GM11168 (cell line): ENCODE data around the gene TRAF3.

ENCODE experiments used
- in situ Hi-C: fragments of 300-500 bp; cut with MboI; formaldehyde crosslinking; loops from one replicate; pipeline ENCODE4 v1.12.0; 2022; ENCODE audit warnings: low sequenced_read_pairs; ENCODE audit not compliant: unreplicated experiment

TRAF3 gene

DNA sequence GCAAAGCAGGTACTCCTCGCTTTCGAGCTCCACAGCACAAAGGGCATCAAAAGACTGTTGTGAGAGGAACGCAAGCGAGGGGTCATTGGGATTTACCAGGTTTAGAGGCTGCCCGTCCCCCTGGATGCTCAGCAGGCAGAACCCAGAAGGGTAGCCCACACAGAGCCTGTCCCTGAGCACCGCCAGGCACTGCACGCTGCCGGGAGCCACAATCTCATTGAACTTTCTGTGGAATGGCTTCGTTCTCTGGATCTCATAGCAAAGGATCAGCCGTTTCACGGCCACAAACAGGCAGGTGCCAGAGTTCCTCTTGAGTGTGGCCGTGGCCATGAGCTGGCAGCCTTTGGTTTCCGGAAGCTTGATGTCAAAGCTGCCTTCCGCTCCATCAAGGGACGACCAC, 166.7 kb downstream of the TRAF3 start:
- in situ Hi-C loops = no loop called here

DNA sequence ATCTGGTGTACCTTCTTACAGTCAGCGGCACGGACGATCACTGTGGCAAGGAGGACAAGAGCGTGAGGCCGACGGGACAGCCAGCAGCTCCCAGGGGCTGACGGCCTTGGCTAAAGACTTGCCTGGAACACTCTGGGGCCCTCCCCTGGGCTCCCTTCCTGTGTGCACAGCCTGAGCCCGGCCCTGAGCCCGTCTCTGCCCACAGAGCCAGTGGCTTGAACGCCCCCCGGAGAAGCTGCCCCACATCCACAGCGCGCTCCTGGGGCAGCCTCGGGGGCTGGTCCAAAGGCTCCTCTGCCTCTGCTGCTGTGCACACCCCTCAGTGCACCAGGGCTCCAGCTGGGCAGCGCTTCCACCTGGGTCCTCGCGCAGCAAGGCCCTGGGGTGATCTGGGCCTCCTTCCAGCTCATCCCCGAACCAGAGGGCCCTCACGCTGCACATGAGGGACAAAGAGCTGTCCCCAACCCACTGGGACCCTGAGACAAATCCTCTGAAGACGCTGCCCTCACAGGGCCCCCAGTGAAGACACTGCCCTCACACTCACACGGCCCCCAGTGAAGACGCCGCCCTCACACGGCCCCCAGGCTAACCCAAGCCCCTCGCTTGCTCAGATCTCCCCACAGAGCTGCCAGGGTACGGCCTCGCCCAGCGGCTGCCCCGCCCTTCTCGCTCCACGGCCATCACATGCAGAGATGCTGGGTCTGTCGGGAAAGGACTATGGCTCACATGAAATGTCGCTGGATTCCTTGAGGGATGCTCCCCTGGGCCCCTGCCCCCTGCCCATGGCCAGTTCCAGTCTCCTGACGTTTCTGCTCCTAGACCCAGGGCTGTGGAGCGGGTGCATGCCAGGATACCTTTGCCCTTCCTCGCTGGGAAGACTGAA, 167.4 kb downstream of the TRAF3 start:
- in situ Hi-C loops = no loop called here

DNA sequence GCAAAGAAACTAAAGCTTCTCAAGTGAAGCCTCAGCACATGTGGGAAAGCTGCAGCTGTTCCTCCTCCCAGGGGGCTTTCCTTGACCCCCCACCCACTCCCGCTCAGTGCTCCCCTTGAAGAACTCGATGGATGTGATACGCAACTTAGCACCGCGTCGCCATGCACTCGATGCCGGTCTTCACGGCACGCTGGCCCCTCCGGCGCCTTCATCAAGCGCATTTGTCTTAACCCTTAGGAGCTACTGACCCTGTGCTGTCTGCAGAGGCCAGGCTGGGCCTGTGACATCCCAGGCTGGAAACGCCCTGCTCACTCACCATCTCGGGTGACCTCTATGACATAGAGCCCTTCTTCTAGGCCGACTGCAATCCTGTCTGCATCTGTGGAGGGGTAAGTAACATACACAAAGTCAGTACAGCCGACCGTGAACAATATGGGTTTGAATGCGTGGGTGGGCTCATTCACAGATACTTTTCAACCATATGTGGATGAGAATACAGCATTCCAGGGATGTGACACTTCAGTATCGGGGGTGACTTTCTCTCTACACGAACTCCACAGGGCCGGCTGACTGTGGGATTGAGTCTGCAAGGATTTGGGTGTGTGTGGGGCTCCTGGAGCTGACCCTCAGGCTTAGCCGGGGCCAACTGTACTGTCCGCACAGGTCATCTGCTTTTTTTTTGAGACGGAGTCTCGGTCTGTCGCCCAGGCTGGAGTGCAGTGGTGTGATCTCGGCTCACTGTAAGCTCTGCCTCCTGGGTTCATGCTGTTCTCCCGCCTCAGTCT, 168.3 kb downstream of the TRAF3 start:
- in situ Hi-C loops = no loop called here

DNA sequence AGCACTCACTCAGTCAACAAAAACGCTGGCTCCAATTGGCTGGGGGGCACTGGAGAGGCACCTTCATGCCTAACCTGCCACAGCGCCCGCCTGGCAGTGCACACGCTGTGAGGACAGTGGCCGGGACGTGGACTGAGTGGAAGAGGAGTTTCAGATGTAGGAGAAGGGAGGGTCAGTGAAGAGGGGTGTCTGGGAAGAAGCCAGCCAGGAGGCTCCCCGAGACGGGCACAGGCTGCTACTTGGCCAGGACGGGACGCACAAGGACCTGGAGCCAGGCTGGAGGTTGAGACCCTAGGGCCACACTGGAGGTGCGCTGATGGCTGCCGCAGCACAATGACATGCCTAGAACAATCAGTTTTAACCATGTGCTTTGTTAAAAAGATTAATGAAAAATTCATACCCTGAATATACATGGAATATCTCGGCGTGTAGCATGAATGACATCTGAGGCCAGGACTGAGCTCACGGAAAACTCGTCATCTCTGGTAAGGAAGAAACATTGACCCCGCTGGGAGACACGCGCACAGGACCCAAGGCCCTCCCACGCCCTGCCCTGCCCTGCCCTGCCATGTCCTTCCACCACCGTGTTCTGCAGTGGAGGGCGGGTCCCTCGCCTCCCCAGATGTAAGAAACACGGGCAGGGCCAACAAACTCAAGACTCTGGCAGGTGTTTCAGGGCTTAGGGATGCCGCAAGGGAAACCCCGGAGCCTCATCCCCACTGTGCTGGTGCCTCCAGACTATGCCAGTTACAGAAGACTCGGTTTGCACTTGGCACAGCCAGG, 170.3 kb downstream of the TRAF3 start:
- in situ Hi-C loops = no loop called here

DNA sequence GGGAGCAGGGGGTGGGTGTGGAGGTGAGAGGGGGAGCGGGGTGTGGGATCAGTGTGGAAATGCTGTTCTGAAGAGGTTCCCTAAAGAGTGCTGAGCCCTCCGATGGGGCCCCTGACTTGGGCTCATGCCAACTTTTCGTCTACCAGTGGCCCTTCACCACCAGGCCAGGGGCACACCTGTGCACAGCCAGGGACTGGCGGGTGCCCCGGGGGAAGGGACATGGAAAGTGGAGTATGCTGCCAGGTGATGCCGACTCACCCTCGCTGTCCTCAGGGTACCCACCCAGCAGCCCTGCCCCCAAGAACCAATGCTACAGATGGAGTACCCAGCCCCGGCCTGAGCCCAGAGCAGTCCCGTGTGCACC, 171.4 kb downstream of the TRAF3 start:
- in situ Hi-C loops = no loop called here

DNA sequence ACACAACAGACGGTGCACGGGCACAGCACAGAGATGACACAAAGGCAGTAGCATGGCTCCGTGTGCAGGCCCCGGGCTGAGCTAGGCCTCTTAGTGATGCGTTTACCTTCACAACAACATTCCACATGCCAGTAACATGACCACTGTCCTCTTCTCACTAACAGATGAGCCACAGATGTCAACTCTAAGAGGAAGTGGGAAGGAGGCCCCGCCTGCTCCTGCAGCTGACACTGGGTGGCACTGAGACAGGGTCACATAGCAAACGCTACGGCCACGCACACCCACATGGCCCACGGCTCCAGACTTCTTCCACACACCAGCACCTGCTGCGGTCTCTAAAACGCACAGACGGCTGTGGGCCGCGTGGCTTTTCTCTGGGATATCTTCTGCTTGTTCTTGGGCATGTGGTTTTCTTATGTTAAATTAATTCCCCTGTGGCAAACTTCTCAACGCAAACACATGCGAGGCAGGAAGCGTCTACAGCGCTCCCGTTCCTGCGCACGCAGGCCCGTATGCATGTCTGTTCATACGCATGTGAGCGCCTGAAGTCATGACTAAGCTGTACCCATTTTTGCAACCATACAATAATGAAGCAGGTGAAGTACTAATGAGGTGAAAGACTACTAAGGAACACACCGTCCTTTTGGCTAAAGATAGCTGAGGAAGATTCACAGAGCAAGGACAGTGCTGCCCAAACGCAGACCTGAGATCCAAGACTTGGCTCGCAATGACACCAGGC, 172.0 kb downstream of the TRAF3 start:
- in situ Hi-C loops = no loop called here

DNA sequence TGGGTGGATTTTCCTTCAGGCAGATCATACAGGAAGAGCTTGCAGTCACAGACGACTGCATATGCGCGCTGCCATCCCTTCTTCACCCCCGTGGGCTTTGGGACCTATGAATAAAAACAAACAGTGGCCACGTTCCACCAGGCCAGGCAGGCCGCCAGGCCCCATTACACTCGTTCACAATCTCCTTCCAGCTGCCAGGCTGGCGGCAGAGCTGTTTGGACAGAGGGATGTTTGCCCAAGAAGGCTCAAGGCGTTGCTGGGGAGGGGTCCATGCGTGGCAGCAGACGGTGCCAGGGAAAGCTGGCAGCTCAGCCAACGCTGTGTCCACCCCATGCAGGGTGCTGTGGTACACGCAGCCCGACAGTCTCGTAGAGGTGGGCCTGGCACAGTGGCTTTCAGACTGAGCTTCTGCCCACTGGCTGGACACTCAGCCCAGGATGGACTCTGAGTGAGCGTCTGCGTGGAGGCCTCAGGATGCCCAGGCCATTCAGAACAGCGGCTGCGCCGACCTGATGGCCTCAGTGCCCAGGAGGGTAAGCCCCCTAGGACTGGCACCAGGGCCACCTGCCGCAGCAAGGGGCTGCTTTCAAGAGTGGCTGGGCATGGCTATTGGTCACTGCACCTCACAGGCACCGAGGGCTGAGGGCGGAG, 172.7 kb downstream of the TRAF3 start:
- in situ Hi-C loops = no loop called here

DNA sequence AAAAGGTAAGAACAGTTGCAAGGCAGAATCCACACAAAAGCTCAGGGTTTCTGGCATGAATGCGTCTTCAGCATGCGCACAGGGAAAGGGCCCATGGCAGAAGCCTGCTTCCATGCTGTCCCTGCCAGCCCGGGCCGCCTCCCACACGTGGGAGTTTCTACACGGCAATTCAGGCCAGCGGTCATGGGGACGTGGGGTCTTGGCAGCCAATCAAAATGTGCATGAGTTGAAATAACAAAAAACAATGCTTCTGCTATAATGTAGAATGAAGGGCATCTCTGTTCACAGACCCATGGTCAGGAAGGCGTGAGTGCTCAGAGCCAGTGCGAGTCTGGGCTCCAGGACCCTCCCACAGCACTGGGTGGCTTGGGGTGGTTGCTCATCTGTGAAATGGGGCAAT, 173.8 kb downstream of the TRAF3 start:
- in situ Hi-C loops = no loop called here

DNA sequence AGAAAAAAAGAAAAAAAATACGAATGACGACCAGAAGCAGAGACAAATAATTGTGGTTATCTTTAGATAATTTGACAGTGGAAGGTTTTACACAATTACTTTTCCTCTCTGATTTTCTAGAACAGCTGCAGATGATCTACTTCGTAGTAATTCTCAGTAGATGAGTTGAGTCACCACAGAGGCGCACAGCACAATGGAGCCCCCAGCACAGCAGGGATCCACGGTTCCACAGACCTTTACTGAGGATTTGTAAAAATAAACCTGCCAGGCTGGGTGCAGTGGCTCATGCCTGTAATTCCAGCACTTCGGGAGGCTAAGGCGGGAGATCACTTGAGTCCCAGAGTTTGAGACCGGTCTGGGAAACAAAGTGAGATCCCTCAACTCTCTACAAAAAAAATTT, 174.6 kb downstream of the TRAF3 start:
- in situ Hi-C loops = no loop called here

DNA sequence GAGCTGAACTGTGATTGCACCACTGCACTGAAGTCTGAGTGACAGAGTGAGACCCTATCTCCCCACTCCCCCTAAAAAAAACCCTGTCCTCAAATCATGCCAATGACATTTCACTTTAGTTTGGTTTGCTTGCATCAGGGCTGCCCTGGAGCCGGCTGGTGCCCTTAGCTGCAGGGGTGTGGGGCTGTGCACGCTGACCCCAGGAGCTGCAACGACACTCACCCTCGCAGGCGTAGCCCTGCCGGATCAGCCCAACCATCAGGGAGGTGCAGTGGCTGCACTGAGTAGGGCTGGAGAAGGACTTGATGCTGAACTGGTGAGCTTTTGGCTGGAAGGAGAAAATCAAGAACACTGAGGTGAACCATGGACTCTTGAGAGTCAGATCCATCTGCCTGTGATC, 175.0 kb downstream of the TRAF3 start:
- in situ Hi-C loops = no loop called here

DNA sequence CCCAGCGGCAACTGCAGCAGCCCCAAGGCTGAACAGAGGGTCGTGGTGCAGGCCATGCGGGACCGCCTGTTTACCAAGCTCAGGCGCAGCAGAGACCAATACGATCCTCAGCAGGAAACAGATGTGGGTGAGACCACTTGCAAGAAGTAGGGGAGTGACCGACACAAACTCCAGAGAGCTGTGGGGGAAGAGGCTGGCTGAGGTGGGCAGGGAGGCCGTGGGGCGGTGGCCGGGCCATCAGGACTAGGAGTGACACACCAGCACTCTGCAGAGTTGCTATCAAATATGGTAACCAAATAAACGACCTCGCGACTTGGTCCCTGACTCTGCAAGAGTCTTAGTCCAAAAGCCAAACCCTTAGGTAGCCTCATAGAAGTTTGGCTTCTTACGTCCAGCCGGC, 175.9 kb downstream of the TRAF3 start:
- in situ Hi-C loops = no loop called here

DNA sequence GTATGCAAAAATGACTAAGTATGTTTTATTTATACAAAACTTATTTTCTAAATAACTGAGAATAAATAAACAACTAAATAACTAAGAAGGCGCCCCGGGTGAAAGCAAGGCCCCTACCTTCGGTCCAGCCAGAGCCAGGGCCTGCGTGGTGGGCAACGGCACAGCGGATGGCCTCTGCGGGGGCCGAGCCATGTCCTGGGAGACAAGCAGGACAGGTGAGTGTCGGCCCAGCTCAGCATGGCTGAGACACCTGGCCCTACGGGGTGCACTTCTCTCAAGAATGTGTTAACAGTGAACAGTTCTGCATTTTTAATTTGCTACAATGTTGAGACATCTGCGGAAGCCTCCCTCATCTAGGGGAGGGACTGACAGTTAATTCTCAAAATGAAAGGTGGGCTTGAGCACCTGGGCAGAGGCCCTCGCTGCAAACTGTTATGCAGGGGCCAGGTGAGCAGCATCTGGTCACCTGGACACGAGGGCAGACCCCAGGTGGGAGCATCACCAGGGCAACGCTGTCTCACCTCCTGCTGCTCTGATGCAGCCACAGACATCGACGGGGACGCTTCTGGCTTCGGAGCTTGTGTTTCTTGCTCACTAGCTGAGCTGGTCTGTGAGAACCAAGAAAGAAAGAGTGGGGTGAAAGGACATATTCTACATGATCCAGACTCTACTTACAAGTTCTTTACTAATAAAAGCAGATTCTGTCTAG, 177.0 kb downstream of the TRAF3 start:
- in situ Hi-C loops = no loop called here

DNA sequence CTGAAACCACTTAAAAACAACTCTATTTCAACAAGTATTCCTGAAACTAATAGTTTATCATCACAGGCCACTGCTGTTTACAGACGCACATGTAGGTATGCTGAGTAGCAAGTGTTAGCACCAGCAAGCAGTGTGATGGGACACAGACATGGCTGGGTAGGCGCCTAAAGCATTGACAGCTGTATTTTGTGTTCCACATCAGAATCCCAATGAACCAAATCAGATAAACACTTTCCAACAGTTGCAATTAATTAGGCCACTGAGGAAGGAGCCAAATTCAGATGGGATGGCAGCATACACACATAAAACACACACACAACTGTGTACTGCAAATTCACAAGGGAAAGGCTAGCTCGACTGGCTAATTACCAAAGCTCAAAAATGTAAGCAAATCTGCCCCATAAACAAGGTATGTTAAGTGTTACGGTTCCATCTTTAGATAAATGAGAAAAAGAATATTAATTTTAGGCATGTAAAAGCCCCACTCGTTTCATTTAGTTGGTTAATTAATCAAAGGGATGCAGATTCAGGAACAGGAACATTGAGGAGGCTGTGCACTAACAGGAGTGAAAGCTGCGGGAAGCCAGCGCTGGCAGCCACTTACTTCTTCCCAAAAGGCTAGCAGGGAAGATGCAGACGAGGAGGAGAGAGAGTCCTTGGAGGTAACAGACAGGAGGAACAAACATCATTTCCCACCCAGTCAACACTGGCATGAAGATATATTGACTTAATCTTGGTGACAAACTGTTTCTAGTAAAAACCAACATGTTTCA, 178.6 kb downstream of the TRAF3 start:
- in situ Hi-C loops = no loop called here

DNA sequence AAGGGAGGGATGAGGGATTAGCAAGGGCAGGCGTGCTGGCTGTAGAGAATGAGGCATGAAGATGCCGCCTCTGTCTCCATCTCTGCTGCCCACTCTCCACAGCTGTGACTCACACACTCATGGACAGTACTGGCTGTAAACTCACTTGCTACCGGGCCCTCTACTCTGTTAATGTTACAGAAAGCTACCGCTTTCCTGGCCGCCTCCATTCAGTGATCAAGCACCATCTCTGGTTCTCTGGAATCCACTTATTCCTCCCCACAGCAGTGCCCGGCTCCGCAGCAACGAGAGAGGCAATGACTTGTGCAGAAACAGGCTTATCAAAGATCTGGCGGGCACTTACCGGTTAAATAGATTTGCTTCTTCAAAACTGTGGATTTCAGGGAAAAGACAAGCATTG, 180.0 kb downstream of the TRAF3 start:
- in situ Hi-C loops = no loop called here

DNA sequence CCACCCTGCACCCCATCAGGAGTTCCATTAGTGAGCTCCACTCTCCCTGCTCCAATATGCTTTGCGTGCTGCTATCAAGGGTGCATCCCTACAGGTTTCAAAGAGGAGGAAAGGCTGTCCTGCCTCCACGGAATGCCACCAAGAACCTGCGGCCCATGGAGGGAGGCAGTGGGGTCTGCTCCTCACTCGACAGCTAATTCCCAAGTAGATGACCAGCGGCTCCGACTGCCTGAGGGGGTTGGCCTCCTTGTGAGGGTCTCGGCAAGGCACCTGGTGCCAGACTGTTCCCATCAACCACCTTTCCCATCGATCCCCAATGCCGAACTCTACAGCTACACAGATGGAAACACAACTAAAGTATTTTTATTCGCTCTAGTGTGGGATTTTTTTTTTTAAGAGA, 181.2 kb downstream of the TRAF3 start:
- in situ Hi-C loops = no loop called here
